OCI-LY7 (cell line): ENCODE data around the gene BAIAP2L2.

Experiments used
- EZH2phosphoT487 ChIP-seq: fragments of 200-600 bp; sonication (generic); IDR thresholded peaks from 2 replicates; pipeline ENCODE4 v1.6.1; 2018; ENCODE audit warnings: low read depth, borderline replicate concordance, mild to moderate bottlenecking, mixed run types, antibody characterized with exemption, low read length, moderate library complexity, mixed read lengths
- TF ChIP-seq, protein P1 (sequence below): fragments of 200-600 bp; sonication (generic); conservative IDR thresholded peaks from 2 replicates; pipeline ENCODE4 v1.5.1; 2014; ENCODE audit warnings: mild to moderate bottlenecking, antibody characterized with exemption, low read length, moderate library complexity, mixed read lengths

DNA sequence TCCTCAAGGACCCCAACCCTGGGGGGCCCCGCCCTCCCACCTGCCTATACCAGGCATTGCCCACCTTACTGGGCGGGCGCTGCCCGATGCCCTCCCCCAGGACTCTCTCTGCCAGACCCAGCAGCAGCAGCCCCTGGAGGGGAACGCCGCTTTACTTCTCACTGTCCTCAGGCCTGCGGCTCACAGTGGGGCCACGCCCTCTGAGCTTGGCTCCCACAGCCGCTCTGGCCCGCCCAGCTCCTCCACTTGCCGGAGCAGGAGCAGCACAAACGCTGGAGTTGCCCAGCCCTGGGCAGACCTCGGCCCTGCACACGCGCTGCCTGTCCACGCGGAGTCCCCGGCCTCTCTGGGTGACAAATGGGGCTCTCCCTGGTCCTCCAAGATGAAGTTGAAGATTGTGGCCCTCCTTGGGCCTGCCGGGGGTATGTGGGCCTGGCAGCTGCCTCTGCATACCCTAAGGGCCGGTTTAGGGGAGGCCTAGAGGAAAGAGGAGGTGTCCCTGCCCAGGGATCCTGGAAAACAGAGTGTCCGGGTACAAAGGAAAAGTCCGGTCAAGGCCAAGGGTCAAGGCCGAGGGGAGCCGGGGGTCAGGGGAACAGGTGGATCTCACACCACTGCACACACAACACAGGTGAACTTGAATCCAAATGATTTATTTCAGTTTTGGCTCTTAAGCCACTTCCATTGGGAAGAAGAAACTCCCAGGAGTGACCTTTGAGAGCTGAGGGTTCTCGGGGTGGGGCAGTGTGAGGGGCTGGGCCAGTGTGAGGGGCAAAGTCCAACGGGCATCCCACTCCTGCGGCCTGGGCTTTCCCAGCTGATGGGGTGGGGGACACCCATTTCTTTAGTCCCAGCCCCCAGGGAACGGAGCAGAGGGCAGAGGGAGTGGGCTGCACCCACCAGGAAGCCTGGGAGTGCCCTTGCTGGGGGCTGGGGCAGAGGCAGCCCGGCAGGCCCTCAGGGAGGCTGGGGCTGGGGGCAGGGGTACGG lies 674 bp upstream of the BAIAP2L2 start:
- TF ChIP-seq, protein P1, sequence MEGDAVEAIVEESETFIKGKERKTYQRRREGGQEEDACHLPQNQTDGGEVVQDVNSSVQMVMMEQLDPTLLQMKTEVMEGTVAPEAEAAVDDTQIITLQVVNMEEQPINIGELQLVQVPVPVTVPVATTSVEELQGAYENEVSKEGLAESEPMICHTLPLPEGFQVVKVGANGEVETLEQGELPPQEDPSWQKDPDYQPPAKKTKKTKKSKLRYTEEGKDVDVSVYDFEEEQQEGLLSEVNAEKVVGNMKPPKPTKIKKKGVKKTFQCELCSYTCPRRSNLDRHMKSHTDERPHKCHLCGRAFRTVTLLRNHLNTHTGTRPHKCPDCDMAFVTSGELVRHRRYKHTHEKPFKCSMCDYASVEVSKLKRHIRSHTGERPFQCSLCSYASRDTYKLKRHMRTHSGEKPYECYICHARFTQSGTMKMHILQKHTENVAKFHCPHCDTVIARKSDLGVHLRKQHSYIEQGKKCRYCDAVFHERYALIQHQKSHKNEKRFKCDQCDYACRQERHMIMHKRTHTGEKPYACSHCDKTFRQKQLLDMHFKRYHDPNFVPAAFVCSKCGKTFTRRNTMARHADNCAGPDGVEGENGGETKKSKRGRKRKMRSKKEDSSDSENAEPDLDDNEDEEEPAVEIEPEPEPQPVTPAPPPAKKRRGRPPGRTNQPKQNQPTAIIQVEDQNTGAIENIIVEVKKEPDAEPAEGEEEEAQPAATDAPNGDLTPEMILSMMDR = no peak
- TF ChIP-seq EZH2phosphoT487 = no peak
